ENCODE results near the gene SHISAL1. TPM values are rescaled to one million over a fixed set of nuclear protein-coding genes. Genes with fewer than 3 reads are reported as not detected.

SHISAL1 gene
- total RNA-seq, 2 experiments from 2014 or later = not detected

DNA sequence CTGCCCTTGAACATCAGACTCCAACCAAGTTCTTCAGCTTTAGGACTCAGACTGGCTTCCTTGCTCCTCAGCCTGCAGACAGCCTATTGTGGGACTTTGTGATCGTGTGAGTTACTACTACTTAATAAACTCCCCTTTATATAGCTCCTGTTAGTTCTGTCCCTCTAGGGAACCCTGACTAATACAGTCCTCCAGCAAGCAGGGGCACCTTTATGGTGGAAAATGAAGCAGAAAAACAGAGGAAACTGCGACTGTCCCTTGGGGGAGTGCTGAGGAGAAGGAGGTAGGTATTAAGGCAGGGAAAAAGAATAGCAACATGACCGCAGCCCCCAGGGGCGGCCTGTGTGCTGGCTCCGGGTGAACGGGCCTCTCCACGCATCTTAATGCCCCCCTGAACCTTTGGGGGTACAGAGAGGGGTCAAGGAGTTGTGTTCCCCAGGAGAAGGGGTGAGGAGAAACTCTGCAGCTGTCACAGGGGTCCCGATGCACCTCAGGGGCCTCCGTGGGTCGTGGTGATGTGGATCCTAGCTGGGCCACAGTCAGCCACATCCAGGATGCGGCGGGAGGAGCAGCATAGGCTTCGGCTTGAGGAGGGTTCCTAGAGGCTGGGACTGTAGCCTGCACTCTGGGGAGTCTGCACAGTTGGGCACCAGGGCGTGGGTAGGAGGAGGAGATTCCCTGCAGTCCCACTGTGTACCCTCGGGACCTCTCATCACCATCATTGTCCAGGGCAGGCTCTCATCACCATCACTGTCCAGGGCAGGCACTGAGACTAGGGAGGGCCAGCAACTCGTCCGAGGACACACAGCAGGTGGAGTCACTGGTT is 34.3 kb downstream of the SHISAL1 start:
- ATAC-seq (ENCODE audit: poor library complexity) (no peak), DNase-seq (no peak)
- peaks cover 15% of the 10 kb centered on the region for H3K27me3 Mint-ChIP-seq
- Histone ChIP-seq H3K9me3 (ENCODE audit: control insufficient read depth in 1 of 2, insufficient read depth in 1 of 2, low read length in 2 of 2) (no peaks in the 10 kb centered on the region), H3K4me3 (ENCODE audit: low read length) (no peak overlapping the region), H3K4me1 (ENCODE audit: insufficient read depth, low read length) (no peaks in the 10 kb centered on the region), H3K36me3 (ENCODE audit: insufficient read depth, low read length) (no peaks in the 10 kb centered on the region), H3K27me3 (ENCODE audit: control insufficient read depth in 1 of 2, insufficient read depth in 2 of 2, low read length in 2 of 2) (peaks cover 0 to 2% of the 10 kb centered on the region in 2 experiments), H3K27ac (ENCODE audit: low read depth in 1 of 2, low read length in 2 of 2) (no peak overlapping the region)
- H3K36me3 Mint-ChIP-seq (ENCODE audit: low read depth) = no peaks in the 10 kb centered on the region
- H3K4me3 Mint-ChIP-seq = no peak overlapping the region
- H3K9me3 Mint-ChIP-seq = no peaks in the 10 kb centered on the region
- ChIA-PET CTCF (no interaction called here), POLR2A (no interaction called here)
- TF ChIP-seq CTCF (IDR thresholded peaks at IDR 0.05) = no peak
- no peaks in the 10 kb centered on the region for H3K4me1 Mint-ChIP-seq (ENCODE audit: low read depth)
- intact Hi-C loops (cut with DNase I, micrococcal nuclease) = no loop called here
- H3K27ac Mint-ChIP-seq = no peak overlapping the region

- H3K4me3 Mint-ChIP-seq = no peak overlapping the region
- no peaks in the 10 kb centered on the region for H3K4me1 Mint-ChIP-seq (ENCODE audit: low read depth)
- no peak for ATAC-seq (ENCODE audit: poor library complexity)
Measured at GRCh38 chr22:44277386-44278135, 35.2 kb downstream of the SHISAL1 start.

More at GRCh38 chr22:44277386-44278135, 35.2 kb downstream of the SHISAL1 start:
- Histone ChIP-seq H3K4me3 (ENCODE audit: low read length) (no peak overlapping the region), H3K27ac (ENCODE audit: low read depth in 1 of 2, low read length in 2 of 2) (no peak overlapping the region), H3K27me3 (ENCODE audit: control insufficient read depth in 1 of 2, insufficient read depth in 2 of 2, low read length in 2 of 2) (peaks cover 0 to 2% of the 10 kb centered on the region in 2 experiments), H3K9me3 (ENCODE audit: control insufficient read depth in 1 of 2, insufficient read depth in 1 of 2, low read length in 2 of 2) (no peaks in the 10 kb centered on the region), H3K36me3 (ENCODE audit: insufficient read depth, low read length) (no peaks in the 10 kb centered on the region), H3K4me1 (ENCODE audit: insufficient read depth, low read length) (no peaks in the 10 kb centered on the region)
- H3K9me3 Mint-ChIP-seq = no peaks in the 10 kb centered on the region
- no peak overlapping the region for H3K27ac Mint-ChIP-seq
- H3K36me3 Mint-ChIP-seq (ENCODE audit: low read depth) = no peaks in the 10 kb centered on the region
- no peak for DNase-seq
- ChIA-PET CTCF (no interaction called here), POLR2A (no interaction called here)
- TF ChIP-seq CTCF (IDR thresholded peaks at IDR 0.05) = no peak
- peaks cover 20% of the 10 kb centered on the region for H3K27me3 Mint-ChIP-seq
- intact Hi-C loops (cut with DNase I, micrococcal nuclease) = no loop called here
